SHP77 (cell line): ENCODE measurements around the gene CYP3A5.

Experiments
- DNase-seq, 2 experiments: peaks; one replicate each; lab custom pipeline; 2025; lab: John Stamatoyannopoulos, UW

The CYP3A5 gene

DNA sequence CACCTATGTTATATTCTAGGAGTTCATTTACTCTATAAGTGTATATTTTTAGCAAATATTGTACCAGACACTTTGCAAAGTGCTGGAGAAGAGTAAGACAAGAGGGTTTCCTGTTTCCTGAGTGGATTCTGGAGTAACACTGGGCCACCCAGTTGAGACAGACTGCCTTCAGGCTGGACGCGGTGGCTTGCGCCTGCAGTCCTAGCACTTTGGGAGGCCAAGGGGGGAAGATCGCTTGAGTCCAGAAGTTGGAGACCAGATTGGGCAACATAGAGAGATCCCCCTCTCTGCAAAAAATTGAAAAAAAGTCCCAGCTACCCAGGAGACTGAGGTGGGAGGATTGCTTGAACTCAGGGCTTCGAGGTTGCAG is 63.8 kb downstream of the CYP3A5 start:
- no peak for DNase-seq

DNA sequence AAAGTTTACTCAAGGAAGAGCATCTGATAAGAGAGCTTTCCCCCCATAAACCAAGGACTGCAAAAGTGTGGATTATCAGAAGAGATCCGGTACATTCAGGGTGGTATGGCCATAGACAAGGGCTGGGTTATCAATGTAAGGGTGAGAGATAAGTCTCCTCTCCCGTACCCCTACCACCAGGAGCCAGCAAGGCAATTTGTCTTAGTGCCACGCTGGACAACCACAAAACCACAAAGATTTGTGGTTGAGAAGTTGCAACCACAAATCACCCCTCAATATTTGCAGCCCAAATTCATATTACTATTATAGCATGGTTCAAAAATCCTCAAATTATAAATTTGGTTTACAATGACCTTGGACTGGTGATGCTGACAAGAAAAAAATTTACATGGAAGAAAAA is 65.3 kb downstream of the CYP3A5 start:
- DNase-seq = no peak

- DNase-seq = no peak
Measured at GRCh38 chr7:99607548-99607947, 72.2 kb downstream of the CYP3A5 start.

GRCh38 chr7:99606531-99606930 is 73.3 kb downstream of the CYP3A5 start:
- DNase-seq = no peak

- DNase-seq = no peak
Measured at GRCh38 chr7:99605527-99605926, 74.3 kb downstream of the CYP3A5 start.

GRCh38 chr7:99601656-99602310 is 78.0 kb downstream of the CYP3A5 start:
- no peak for DNase-seq

GRCh38 chr7:99599836-99600235 is 80.0 kb downstream of the CYP3A5 start:
- no peak for DNase-seq
